KMS-11 (cell line): Measurements from ENCODE around the gene RAMACL.

Experiments used
- H2AFZ ChIP-seq: fragments of 200-600 bp; sonication (generic); 2 replicates; pipeline ENCODE4 v1.6.1; 2016; ENCODE audit warnings: antibody characterized with exemption, mixed run types, low read depth
- H3K27ac ChIP-seq: fragments of 200-600 bp; sonication (generic); 2 replicates; pipeline ENCODE4 v1.6.1; 2016; ENCODE audit warnings: mild to moderate bottlenecking, mixed run types
- H3K27me3 ChIP-seq: fragments of 200-600 bp; sonication (generic); 2 replicates; pipeline ENCODE4 v1.6.1; 2017; ENCODE audit warnings: mild to moderate bottlenecking, low read depth, mixed run types, moderate library complexity; ENCODE audit not compliant: insufficient read depth
- H3K36me3 ChIP-seq: fragments of 200-600 bp; sonication (generic); 2 replicates; pipeline ENCODE4 v1.6.1; 2017; ENCODE audit warnings: mild to moderate bottlenecking, mixed run types; ENCODE audit not compliant: insufficient read depth
- H3K4me1 ChIP-seq: fragments of 200-600 bp; sonication (generic); 2 replicates; pipeline ENCODE4 v1.6.1; 2016; ENCODE audit warnings: mild to moderate bottlenecking, low read depth, mixed run types; ENCODE audit not compliant: poor library complexity, severe bottlenecking
- H3K4me2 ChIP-seq: fragments of 200-600 bp; sonication (generic); 2 replicates; pipeline ENCODE4 v1.7.0; 2016; ENCODE audit warnings: mild to moderate bottlenecking, mixed run types
- H3K4me3 ChIP-seq: fragments of 200-600 bp; sonication (generic); IDR thresholded peaks from 2 replicates; pipeline ENCODE4 v1.6.1; 2017; ENCODE audit warnings: low read depth, low read length, mixed read lengths; ENCODE audit not compliant: insufficient read depth
- H3K79me2 ChIP-seq: fragments of 200-600 bp; sonication (generic); 2 replicates; pipeline ENCODE4 v1.6.1; 2016; ENCODE audit warnings: low read depth, mixed run types; ENCODE audit not compliant: insufficient read depth
- H3K9ac ChIP-seq: fragments of 200-600 bp; sonication (generic); 2 replicates; pipeline ENCODE4 v1.6.1; 2016; ENCODE audit warnings: mild to moderate bottlenecking, mixed run types
- H4K20me1 ChIP-seq: fragments of 200-600 bp; sonication (generic); 2 replicates; pipeline ENCODE4 v1.6.1; 2016; ENCODE audit warnings: mild to moderate bottlenecking, mixed run types; ENCODE audit not compliant: insufficient read depth
- CTCF ChIP-seq: fragments of 200-600 bp; sonication (generic); conservative IDR thresholded peaks from 2 replicates; pipeline ENCODE4 v1.6.1; 2017; ENCODE audit warnings: low read depth, mild to moderate bottlenecking, antibody characterized with exemption, low read length, moderate library complexity, mixed read lengths

The RAMACL gene

GRCh38 chr6:166545156-166546034 lies 41.1 kb downstream of the RAMACL start:
- H3K27me3 ChIP-seq = no peaks in the 10 kb centered on the region
- peaks cover 3% of the 10 kb centered on the region for H3K4me1 ChIP-seq
- H3K36me3 ChIP-seq = no peaks in the 10 kb centered on the region
- H3K27ac ChIP-seq = no peak overlapping the region
- H3K4me2 ChIP-seq = no peak overlapping the region
- no peaks in the 10 kb centered on the region for H3K79me2 ChIP-seq
- no peak overlapping the region for H2AFZ ChIP-seq
- H3K4me3 ChIP-seq = no peak overlapping the region
- no peak for TF ChIP-seq CTCF
- no peaks in the 10 kb centered on the region for H4K20me1 ChIP-seq
- H3K9ac ChIP-seq = no peak overlapping the region

- Histone ChIP-seq H3K36me3 (no peaks in the 10 kb centered on the region), H3K4me2 (no peak overlapping the region), H4K20me1 (no peaks in the 10 kb centered on the region), H3K79me2 (no peaks in the 10 kb centered on the region), H3K9ac (no peak overlapping the region), H3K4me1 (peaks cover 5% of the 10 kb centered on the region), H3K4me3 (no peak overlapping the region), H3K27ac (no peak overlapping the region), H3K27me3 (no peaks in the 10 kb centered on the region), H2AFZ (no peak overlapping the region)
- no peak for TF ChIP-seq CTCF
These were observed 42.2 kb downstream of the RAMACL start for GRCh38 chr6:166544296-166544605.

GRCh38 chr6:166543603-166544295 lies 42.7 kb downstream of the RAMACL start:
- H2AFZ ChIP-seq = no peak overlapping the region
- H3K4me2 ChIP-seq = no peak overlapping the region
- peaks cover 5% of the 10 kb centered on the region for H3K4me1 ChIP-seq
- H3K36me3 ChIP-seq = no peaks in the 10 kb centered on the region
- H3K27me3 ChIP-seq = no peaks in the 10 kb centered on the region
- no peak overlapping the region for H3K4me3 ChIP-seq
- no peak for TF ChIP-seq CTCF
- no peak overlapping the region for H3K27ac ChIP-seq
- H4K20me1 ChIP-seq = no peaks in the 10 kb centered on the region
- no peak overlapping the region for H3K9ac ChIP-seq
- H3K79me2 ChIP-seq = no peaks in the 10 kb centered on the region

GRCh38 chr6:166542580-166542912 lies 43.9 kb downstream of the RAMACL start:
- H3K9ac ChIP-seq = no peak overlapping the region

More at GRCh38 chr6:166542580-166542912, 43.9 kb downstream of the RAMACL start:
- no peak overlapping the region for H2AFZ ChIP-seq
- no peak overlapping the region for H3K4me2 ChIP-seq
- H4K20me1 ChIP-seq = no peaks in the 10 kb centered on the region
- H3K4me3 ChIP-seq = no peak overlapping the region
- H3K79me2 ChIP-seq = no peaks in the 10 kb centered on the region
- H3K27ac ChIP-seq = no peak overlapping the region
- H3K4me1 ChIP-seq = peaks cover 5% of the 10 kb centered on the region
- TF ChIP-seq CTCF = no peak
- no peaks in the 10 kb centered on the region for H3K27me3 ChIP-seq
- no peaks in the 10 kb centered on the region for H3K36me3 ChIP-seq
